ENCODE data around the gene CELF1. TPM values are rescaled to one million over a fixed set of nuclear protein-coding genes. Genes with fewer than 3 reads are reported as not detected.

The CELF1 gene
- total and polyA plus RNA-seq, 2 experiments from 2014 or later: 124 to 233 TPM

DNA sequence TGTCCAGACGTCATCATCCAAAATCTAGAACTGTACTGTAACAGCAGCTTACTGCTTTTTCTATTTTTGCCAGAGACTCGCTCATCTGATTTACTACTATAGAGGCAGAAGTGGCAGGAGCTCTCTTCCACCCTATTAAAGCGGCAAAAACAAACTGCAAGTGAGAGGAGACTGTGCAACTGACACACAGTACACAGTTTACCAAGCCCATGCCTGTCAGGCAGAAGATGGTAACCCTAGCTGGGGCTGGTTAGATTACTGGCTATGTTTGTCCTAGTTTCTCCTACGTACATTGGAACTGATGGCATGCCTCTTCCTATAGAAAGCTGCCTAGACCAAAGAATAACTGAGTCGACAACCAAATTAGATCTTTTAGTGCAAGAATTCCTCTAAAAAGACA, 51.8 kb downstream of the CELF1 start:
- peak overlapping the region; percentile 43; the same call in 1 of the 2 replicates for H3K27ac Mint-ChIP-seq
- H3K79me2 ChIP-seq (replicated peaks; ENCODE audit: insufficient read depth): peaks cover 100% of the 10 kb centered on the region
- ATAC-seq: no peak; the same call in 2 of the 3 replicates

More for the DNA sequence above, 51.8 kb downstream of the CELF1 start:
- Mint-ChIP-seq H3K4me3 (no peak overlapping the region), H3K9me3 (no peaks in the 10 kb centered on the region), H3K36me3 (ENCODE audit: low read depth) (peaks cover 3% of the 10 kb centered on the region; the same call in 1 of the 3 replicates), H3K4me1 (peaks cover 38% of the 10 kb centered on the region), H3K27me3 (ENCODE audit: insufficient read depth, low read depth, poor library complexity) (peaks cover 2% of the 10 kb centered on the region)
- Histone ChIP-seq H3F3A (replicated peaks; ENCODE audit: low read depth) (no peaks in the 10 kb centered on the region), H3K4me1 (ENCODE audit: insufficient read depth) (peaks cover 23% of the 10 kb centered on the region), H2AFZ (no peak overlapping the region), H3K27me3 (ENCODE audit: insufficient read depth) (no peaks in the 10 kb centered on the region), H4K20me1 (replicated peaks; ENCODE audit: insufficient read depth) (peaks cover 54% of the 10 kb centered on the region), H3K36me3 (ENCODE audit: insufficient read depth) (no peaks in the 10 kb centered on the region), H3K4me2 (peak overlapping the region; percentile 14; the same call in 1 of the 2 replicates), H3K9me2 (ENCODE audit: insufficient read depth) (no peaks in the 10 kb centered on the region), H3K4me3 (no peak overlapping the region), H3K27ac (ENCODE audit: low read depth) (peak overlapping the region; percentile 67; the same call in 1 of the 2 replicates)
- no peak for DNase-seq (ENCODE audit: low spot score)
- TF ChIP-seq CREB1 (CRISPR knock-in tag; IDR thresholded peaks at IDR 0.05; ENCODE audit: low read depth): no peak
- no peak for TF ChIP-seq POLR2AphosphoS5 (IDR thresholded peaks at IDR 0.05; ENCODE audit: low read depth)
- TF ChIP-seq, protein P1, sequence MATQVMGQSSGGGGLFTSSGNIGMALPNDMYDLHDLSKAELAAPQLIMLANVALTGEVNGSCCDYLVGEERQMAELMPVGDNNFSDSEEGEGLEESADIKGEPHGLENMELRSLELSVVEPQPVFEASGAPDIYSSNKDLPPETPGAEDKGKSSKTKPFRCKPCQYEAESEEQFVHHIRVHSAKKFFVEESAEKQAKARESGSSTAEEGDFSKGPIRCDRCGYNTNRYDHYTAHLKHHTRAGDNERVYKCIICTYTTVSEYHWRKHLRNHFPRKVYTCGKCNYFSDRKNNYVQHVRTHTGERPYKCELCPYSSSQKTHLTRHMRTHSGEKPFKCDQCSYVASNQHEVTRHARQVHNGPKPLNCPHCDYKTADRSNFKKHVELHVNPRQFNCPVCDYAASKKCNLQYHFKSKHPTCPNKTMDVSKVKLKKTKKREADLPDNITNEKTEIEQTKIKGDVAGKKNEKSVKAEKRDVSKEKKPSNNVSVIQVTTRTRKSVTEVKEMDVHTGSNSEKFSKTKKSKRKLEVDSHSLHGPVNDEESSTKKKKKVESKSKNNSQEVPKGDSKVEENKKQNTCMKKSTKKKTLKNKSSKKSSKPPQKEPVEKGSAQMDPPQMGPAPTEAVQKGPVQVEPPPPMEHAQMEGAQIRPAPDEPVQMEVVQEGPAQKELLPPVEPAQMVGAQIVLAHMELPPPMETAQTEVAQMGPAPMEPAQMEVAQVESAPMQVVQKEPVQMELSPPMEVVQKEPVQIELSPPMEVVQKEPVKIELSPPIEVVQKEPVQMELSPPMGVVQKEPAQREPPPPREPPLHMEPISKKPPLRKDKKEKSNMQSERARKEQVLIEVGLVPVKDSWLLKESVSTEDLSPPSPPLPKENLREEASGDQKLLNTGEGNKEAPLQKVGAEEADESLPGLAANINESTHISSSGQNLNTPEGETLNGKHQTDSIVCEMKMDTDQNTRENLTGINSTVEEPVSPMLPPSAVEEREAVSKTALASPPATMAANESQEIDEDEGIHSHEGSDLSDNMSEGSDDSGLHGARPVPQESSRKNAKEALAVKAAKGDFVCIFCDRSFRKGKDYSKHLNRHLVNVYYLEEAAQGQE (IDR thresholded peaks at IDR 0.05; ENCODE audit: unreplicated experiment): no peak
- no peak for TF ChIP-seq EZH2phosphoT487 (IDR thresholded peaks at IDR 0.05; ENCODE audit: unreplicated experiment)
- TF ChIP-seq JUNB (IDR thresholded peaks at IDR 0.05; ENCODE audit: unreplicated experiment): no peak
- no peak for TF ChIP-seq ZNF114 (CRISPR knock-in tag; IDR thresholded peaks at IDR 0.05)
- TF ChIP-seq ZNF331 (CRISPR knock-in tag; IDR thresholded peaks at IDR 0.05; ENCODE audit: low read depth): no peak
- TF ChIP-seq, protein P2, sequence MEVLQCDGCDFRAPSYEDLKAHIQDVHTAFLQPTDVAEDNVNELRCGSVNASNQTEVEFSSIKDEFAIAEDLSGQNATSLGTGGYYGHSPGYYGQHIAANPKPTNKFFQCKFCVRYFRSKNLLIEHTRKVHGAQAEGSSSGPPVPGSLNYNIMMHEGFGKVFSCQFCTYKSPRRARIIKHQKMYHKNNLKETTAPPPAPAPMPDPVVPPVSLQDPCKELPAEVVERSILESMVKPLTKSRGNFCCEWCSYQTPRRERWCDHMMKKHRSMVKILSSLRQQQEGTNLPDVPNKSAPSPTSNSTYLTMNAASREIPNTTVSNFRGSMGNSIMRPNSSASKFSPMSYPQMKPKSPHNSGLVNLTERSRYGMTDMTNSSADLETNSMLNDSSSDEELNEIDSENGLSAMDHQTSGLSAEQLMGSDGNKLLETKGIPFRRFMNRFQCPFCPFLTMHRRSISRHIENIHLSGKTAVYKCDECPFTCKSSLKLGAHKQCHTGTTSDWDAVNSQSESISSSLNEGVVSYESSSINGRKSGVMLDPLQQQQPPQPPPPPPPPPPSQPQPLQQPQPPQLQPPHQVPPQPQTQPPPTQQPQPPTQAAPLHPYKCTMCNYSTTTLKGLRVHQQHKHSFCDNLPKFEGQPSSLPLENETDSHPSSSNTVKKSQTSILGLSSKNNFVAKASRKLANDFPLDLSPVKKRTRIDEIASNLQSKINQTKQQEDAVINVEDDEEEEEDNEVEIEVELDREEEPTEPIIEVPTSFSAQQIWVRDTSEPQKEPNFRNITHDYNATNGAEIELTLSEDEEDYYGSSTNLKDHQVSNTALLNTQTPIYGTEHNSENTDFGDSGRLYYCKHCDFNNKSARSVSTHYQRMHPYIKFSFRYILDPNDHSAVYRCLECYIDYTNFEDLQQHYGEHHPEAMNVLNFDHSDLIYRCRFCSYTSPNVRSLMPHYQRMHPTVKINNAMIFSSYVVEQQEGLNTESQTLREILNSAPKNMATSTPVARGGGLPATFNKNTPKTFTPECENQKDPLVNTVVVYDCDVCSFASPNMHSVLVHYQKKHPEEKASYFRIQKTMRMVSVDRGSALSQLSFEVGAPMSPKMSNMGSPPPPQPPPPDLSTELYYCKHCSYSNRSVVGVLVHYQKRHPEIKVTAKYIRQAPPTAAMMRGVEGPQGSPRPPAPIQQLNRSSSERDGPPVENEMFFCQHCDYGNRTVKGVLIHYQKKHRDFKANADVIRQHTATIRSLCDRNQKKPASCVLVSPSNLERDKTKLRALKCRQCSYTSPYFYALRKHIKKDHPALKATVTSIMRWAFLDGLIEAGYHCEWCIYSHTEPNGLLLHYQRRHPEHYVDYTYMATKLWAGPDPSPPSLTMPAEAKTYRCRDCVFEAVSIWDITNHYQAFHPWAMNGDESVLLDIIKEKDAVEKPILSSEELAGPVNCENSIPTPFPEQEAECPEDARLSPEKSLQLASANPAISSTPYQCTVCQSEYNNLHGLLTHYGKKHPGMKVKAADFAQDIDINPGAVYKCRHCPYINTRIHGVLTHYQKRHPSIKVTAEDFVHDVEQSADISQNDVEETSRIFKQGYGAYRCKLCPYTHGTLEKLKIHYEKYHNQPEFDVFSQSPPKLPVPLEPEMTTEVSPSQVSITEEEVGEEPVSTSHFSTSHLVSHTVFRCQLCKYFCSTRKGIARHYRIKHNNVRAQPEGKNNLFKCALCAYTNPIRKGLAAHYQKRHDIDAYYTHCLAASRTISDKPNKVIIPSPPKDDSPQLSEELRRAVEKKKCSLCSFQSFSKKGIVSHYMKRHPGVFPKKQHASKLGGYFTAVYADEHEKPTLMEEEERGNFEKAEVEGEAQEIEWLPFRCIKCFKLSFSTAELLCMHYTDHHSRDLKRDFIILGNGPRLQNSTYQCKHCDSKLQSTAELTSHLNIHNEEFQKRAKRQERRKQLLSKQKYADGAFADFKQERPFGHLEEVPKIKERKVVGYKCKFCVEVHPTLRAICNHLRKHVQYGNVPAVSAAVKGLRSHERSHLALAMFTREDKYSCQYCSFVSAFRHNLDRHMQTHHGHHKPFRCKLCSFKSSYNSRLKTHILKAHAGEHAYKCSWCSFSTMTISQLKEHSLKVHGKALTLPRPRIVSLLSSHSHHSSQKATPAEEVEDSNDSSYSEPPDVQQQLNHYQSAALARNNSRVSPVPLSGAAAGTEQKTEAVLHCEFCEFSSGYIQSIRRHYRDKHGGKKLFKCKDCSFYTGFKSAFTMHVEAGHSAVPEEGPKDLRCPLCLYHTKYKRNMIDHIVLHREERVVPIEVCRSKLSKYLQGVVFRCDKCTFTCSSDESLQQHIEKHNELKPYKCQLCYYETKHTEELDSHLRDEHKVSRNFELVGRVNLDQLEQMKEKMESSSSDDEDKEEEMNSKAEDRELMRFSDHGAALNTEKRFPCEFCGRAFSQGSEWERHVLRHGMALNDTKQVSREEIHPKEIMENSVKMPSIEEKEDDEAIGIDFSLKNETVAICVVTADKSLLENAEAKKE (CRISPR knock-in tag; IDR thresholded peaks at IDR 0.05): no peak
- TF ChIP-seq, protein P3, sequence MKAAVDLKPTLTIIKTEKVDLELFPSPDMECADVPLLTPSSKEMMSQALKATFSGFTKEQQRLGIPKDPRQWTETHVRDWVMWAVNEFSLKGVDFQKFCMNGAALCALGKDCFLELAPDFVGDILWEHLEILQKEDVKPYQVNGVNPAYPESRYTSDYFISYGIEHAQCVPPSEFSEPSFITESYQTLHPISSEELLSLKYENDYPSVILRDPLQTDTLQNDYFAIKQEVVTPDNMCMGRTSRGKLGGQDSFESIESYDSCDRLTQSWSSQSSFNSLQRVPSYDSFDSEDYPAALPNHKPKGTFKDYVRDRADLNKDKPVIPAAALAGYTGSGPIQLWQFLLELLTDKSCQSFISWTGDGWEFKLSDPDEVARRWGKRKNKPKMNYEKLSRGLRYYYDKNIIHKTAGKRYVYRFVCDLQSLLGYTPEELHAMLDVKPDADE (IDR thresholded peaks at IDR 0.05): no peak
- TF ChIP-seq NANOG (IDR thresholded peaks at IDR 0.05; ENCODE audit: borderline replicate concordance): no peak
- TF ChIP-seq EZH2 (IDR thresholded peaks at IDR 0.05; ENCODE audit: low read depth, unreplicated experiment): no peak
- TF ChIP-seq STAT1 (IDR thresholded peaks at IDR 0.05; ENCODE audit: unreplicated experiment): no peak
- TF ChIP-seq, protein P4, sequence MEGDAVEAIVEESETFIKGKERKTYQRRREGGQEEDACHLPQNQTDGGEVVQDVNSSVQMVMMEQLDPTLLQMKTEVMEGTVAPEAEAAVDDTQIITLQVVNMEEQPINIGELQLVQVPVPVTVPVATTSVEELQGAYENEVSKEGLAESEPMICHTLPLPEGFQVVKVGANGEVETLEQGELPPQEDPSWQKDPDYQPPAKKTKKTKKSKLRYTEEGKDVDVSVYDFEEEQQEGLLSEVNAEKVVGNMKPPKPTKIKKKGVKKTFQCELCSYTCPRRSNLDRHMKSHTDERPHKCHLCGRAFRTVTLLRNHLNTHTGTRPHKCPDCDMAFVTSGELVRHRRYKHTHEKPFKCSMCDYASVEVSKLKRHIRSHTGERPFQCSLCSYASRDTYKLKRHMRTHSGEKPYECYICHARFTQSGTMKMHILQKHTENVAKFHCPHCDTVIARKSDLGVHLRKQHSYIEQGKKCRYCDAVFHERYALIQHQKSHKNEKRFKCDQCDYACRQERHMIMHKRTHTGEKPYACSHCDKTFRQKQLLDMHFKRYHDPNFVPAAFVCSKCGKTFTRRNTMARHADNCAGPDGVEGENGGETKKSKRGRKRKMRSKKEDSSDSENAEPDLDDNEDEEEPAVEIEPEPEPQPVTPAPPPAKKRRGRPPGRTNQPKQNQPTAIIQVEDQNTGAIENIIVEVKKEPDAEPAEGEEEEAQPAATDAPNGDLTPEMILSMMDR (conservative IDR thresholded peaks at IDR 0.05; ENCODE audit: low read depth in 2 of 2): no peak

Measured in GM23338 (cell line).